GM21529 (cell line): ENCODE results near the gene RTN4R.
"Not testable (repeated sequence)": the region's sequence is repeated elsewhere in the genome, so short reads cannot be mapped to it uniquely, and the experiment has no call there.

ENCODE experiments used
- ATAC-seq: cut with Tn5 transposase; IDR thresholded peaks from one replicate; pipeline ENCODE4 v1.9.1; 2021; ENCODE audit not compliant: unreplicated experiment

RTN4R gene

GRCh38 chr22:20268279-20269012 is at the start of gene RTN4R:
Gene RTN4R, minus strand, starts transcription at chr22:20268318. Its CDS starts 226 bp downstream, at chr22:20268092.
- ATAC-seq = no peak

DNA sequence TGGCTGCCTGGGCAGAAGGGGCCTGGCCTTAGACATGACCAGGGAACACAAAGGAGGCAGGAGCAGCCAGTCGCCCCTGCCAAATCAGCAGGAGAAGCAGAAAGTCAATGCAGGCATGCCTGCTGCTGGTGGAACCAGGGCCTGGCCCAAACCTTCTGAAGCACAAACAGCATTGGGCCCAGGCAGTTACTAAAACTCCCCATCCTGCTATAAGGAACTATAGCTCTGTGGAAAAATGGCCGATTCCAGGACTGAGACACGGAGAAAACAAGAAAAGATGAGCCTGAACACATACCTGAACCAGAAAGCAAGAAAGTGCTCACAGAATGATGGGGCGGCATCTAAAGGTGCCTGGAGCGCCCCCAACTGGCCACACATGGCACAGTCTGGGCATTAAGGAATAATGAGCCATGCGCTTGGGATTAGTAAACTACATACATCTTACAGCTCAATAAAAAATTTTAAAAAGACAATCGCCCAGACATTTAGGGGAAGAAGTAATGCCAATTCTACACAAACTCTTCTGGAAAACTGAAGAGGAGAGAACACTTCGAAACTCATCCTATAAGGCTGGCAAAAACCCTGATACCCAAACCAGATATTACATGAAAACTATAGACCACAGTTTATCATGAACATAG is 49.4 kb upstream of the RTN4R start:
- not testable (repeated sequence) for ATAC-seq

GRCh38 chr22:20316844-20317401 is 48.8 kb upstream of the RTN4R start:
- ATAC-seq = no peak

DNA sequence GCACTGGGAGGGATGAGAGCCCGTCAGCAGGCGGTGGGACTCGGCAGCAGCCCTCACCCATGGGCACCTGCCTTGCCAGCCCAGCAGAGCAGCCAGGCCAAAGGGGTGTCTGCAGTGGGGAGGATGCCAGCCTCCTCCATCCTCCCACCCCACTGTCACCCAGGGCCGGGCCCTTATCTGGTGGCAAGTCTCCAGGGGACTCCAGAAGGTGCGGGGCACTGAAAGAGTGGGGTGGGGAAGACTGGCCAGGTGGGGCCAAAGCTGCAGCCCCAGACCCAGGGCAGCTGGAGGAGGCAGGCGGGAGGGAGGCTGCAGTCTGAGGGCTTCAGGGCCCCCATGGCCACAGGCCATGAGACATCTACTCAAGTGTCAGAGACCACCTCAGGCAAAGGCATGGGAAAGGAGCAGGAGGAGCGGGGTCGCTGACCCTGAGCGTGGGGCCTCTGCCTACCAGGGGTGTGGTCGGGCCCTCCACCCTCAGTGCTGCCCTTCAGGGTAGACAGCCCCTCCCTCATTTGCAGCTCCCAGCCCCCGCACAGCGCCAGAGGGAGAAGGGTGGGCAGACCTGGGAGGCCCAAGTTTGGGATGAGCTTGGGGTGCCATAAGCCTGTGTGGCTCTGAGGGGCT is 48.2 kb upstream of the RTN4R start:
- no peak for ATAC-seq

GRCh38 chr22:20315337-20316216 is 47.5 kb upstream of the RTN4R start:
- ATAC-seq = no peak

DNA sequence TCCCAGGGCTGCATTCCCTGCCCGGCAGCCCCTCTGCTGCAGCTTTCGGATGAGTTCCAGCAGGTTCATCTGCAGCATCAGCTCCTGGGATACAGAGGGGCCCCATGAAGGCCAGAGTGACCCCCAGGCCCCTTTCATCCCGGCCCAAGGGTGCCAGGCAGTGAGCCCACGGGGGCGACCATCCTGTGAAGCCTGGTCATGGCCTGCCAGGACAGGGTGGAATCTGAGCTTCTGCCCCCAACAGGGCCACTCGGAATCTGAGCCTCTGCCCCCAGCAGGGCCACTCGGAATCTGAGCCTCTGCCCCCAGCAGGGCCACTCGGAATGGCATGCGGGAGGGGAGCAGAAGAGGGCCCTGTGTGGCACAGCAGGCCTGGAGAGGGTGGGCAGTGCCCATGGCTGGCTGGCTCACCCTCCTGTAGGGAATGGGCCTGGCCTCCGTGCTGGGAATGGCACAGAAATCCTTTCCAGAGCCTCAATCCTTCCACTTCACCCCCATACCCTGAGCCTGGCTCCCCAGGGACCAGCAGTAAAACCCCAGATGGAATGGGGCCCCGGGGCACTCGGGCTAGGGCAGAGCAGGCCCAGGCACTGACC is 46.7 kb upstream of the RTN4R start:
- not testable (repeated sequence) for ATAC-seq

- ATAC-seq = not testable (repeated sequence)
Observed at GRCh38 chr22:20314206-20314605, 46.1 kb upstream of the RTN4R start.

GRCh38 chr22:20313306-20314077 is 45.4 kb upstream of the RTN4R start:
- not testable (repeated sequence) for ATAC-seq

- no peak for ATAC-seq
Observed at GRCh38 chr22:20312396-20313191, 44.5 kb upstream of the RTN4R start.

- not testable (repeated sequence) for ATAC-seq
Observed at GRCh38 chr22:20311249-20312062, 43.3 kb upstream of the RTN4R start.

DNA sequence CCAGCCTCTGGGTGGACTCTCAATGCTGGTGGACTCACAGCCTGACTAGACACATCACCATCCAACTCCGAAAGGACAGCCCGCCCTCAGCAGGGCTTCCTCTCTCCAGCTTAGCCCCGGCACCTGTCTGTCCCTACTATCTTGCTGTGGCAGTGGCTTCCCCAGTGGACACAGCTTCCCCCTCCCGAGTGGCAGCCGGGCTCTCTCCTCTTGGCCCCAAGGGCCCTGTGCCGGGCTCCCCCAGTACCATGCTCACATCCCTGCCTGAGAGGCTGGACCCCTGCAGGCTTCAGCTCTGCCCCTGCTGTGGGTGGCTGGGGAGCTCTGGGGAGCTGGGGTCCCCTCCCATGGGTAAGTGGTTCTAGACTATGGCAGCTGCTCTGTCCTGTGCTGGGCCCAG is 42.7 kb upstream of the RTN4R start:
- not testable (repeated sequence) for ATAC-seq

- not testable (repeated sequence) for ATAC-seq
Observed at GRCh38 chr22:20310180-20310579, 42.1 kb upstream of the RTN4R start.

DNA sequence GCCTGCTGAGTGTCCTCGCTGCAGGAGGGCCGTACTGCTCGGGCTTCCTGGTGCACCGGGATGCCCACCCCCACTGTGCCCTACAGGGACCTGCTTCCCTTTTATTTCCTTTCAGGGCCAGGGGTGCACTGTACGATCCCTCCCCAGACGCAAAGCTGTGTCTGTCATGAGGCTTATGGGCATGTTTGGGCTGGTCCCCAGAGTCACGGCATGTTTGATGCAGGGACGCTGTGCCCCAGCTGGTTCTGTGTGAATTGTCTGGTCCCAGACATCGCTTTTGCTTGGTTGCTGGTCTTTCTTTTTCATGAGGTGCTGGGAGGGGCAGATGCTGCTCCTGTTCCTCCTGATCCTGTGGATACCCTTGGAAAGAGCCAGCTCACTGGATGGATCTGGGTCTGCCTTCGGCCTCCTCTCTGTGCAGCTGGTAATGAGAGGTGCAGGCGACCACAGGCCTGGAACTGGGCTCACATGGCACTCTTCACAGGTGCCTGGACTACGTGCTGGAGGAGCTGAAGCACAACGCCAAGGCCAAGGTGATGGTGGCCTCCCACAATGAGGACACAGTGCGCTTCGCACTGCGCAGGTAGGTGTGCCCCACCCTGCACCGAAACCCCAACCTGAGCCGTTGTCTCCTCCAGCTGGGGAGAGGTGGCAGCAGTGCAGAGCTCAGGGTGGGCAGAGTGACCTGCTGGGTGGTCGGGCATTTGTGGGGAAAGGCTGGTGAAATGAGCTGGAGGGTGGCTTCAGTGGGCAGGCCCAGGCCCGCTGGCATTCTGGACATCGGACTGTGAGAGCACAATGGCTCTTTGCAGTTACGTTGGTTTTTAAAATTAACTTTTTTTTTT is 40.9 kb upstream of the RTN4R start:
- ATAC-seq = not testable (repeated sequence)

DNA sequence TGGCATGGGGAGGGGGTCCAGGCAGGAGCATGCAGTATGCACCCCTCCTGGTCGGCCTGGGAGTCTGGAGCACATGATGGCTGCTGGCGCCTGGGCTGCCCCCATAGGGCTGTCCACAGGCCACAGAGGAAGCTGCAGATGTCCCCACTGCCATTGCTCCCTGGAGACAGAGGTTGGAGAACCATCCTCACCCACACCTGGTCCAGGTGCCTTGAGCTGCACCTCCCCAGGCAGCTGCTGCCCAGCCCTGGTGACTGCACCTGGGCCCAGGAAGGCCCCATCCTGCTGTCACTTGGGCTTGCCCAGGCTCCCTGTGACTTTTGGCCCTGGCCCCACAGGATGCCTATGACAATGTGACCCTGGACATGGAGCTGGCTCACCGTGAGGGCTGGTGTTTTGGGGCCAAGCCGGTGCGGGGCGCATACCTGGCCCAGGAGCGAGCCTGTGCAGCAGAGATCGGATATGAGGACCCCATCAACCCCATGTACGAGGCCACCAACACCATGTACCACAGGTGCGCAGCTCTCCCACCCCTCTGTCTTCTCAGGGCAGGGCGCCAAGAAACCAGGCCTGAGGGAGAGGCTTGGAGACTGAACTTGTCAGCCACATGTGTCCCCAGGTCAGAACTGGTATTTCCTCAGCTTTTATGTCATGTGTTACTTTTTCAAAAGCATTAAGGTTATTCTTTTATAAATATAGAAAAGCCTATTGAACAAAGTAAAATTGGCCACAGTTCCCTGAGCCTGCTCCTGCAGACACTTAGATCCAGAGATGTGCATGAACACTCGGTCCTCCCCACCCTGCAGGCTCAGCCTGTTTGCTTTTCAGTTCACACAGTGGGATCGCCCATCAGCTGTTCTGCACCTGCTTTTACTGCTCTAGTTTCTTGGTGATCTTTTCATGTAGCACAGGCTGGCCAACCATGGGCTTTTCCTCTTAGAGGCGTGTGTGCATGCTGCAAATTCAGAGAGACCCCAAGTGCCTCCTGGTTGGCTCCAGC is 39.6 kb upstream of the RTN4R start:
- ATAC-seq = not testable (repeated sequence)

- not testable (repeated sequence) for ATAC-seq
Observed at GRCh38 chr22:20306646-20307447, 38.7 kb upstream of the RTN4R start.
